Smooth muscle cell of bladder (primary cell): ENCODE results near the gene SUN3. TPM values are rescaled to one million over a fixed set of nuclear protein-coding genes. Genes with fewer than 3 reads are reported as not detected.

ENCODE experiments used
- total RNA-seq: library from RNA; depleted of rRNA; stranded (reverse); fragments of >200 nt; gene quantifications from 2 replicates; pipeline ENCODE4 v1.2.3, GENCODE V29; 2014

Gene SUN3
- total RNA-seq, result not detected in 2 replicates

GRCh38 chr7:48028938-48029337 lies at the start of gene SUN3:
Gene SUN3 (minus strand): TSS chr7:48029107. CDS start chr7:48028938, 169 bp downstream.

GRCh38 chr7:48035301-48035966 lies 6.5 kb upstream of the SUN3 start, which contains the start of gene C7orf57:
Gene C7orf57 (plus strand): TSS chr7:48035543. CDS start chr7:48036309, 766 bp downstream.

GRCh38 chr7:47979145-47979831 lies 49.6 kb downstream of the SUN3 start, which contains the start of gene HUS1:
Gene HUS1 (minus strand): TSS chr7:47979615. CDS start chr7:47979519, 96 bp downstream.

GRCh38 chr7:47948141-47948790 lies 80.6 kb downstream of the SUN3 start, which contains the start of gene PKD1L1:
Gene PKD1L1 (minus strand): TSS chr7:47948466. CDS start chr7:47948440, 26 bp downstream.

Other genes starting within 250 kb of the SUN3 start
- under 0.01 and 0.09 TPM in 2 replicates for gene PKD1L1, start 80.6 kb downstream of the SUN3 start, total RNA-seq
- 10.7 and 14.7 TPM in 2 replicates for gene HUS1, start 49.5 kb downstream of the SUN3 start, total RNA-seq
- not detected in 2 replicates for gene C7orf57, start 6.4 kb upstream of the SUN3 start, total RNA-seq
- gene UPP1, start 60.2 kb upstream of the SUN3 start, total RNA-seq, result 6.6 and 7.3 TPM in 2 replicates
- gene ABCA13, start 142.4 kb upstream of the SUN3 start, total RNA-seq, result 0.55 and 1.4 TPM in 2 replicates